HG03521 (cell line): Measurements from ENCODE around the gene SNAI3.

Experiments
- ATAC-seq: cut with Tn5 transposase; IDR thresholded peaks from one replicate; pipeline ENCODE4 v1.9.1; 2021; ENCODE audit warnings: mild to moderate bottlenecking, moderate library complexity; ENCODE audit not compliant: unreplicated experiment

The SNAI3 gene

GRCh38 chr16:88638323-88639230, 47.7 kb downstream of the SNAI3 start, which contains the start of gene IL17C:
Gene IL17C, plus strand, starts transcription at chr16:88638572. Its CDS starts 70 bp downstream, at chr16:88638642.
- ATAC-seq, result no peak

GRCh38 chr16:88636488-88637265, 49.6 kb downstream of the SNAI3 start:
- no peak for ATAC-seq

- ATAC-seq, result no peak
Measured at GRCh38 chr16:88635671-88636319, 50.5 kb downstream of the SNAI3 start.

GRCh38 chr16:88634994-88635670, 51.2 kb downstream of the SNAI3 start:
- ATAC-seq, result peak; percentile 4

- ATAC-seq, result peak; percentile 47
Measured at GRCh38 chr16:88634141-88634993, 51.9 kb downstream of the SNAI3 start.

GRCh38 chr16:88633684-88634140, 52.6 kb downstream of the SNAI3 start:
- ATAC-seq, result peak; percentile 7

- no peak for ATAC-seq
Measured at GRCh38 chr16:88632587-88632930, 53.7 kb downstream of the SNAI3 start.

GRCh38 chr16:88631920-88632586, 54.3 kb downstream of the SNAI3 start:
- ATAC-seq, result no peak

- ATAC-seq, result no peak
Measured at GRCh38 chr16:88631384-88631783, 54.9 kb downstream of the SNAI3 start.

- ATAC-seq, result no peak
Measured at GRCh38 chr16:88630941-88631340, 55.4 kb downstream of the SNAI3 start.

GRCh38 chr16:88630433-88630832, 55.9 kb downstream of the SNAI3 start:
- no peak for ATAC-seq

GRCh38 chr16:88629835-88630234, 56.5 kb downstream of the SNAI3 start:
- no peak for ATAC-seq

- no peak for ATAC-seq
Measured at GRCh38 chr16:88628512-88628974, 57.8 kb downstream of the SNAI3 start.
